ENCODE results near the gene EML6.

EML6 gene

GRCh38 chr2:54710216-54710615 is 13.2 kb upstream of the EML6 start:
- TF ChIP-seq POLR2AphosphoS5 (IDR thresholded peaks at IDR 0.05; ENCODE audit: low read depth, low read length) (no peak), SIN3A (IDR thresholded peaks at IDR 0.05; ENCODE audit: borderline replicate concordance, insufficient read depth, low read length) (no peak), FOXP2 (optimal IDR thresholded peaks at IDR 0.05; ENCODE audit: borderline replicate concordance, extremely low read depth, extremely low read length, insufficient read depth) (no peak), TAF1 (IDR thresholded peaks at IDR 0.05; ENCODE audit: borderline replicate concordance, insufficient read depth, low read length) (no peak), REST (IDR thresholded peaks at IDR 0.05; ENCODE audit: insufficient read depth in 1 of 2, low read depth in 2 of 2, low read length in 2 of 2) (no peak)

GRCh38 chr2:54712516-54712915 is 10.9 kb upstream of the EML6 start:
- TF ChIP-seq SIN3A (IDR thresholded peaks at IDR 0.05; ENCODE audit: borderline replicate concordance, insufficient read depth, low read length) (no peak), FOXP2 (optimal IDR thresholded peaks at IDR 0.05; ENCODE audit: borderline replicate concordance, extremely low read depth, extremely low read length, insufficient read depth) (no peak), TAF1 (IDR thresholded peaks at IDR 0.05; ENCODE audit: borderline replicate concordance, insufficient read depth, low read length) (no peak), POLR2AphosphoS5 (IDR thresholded peaks at IDR 0.05; ENCODE audit: low read depth, low read length) (no peak), REST (IDR thresholded peaks at IDR 0.05; ENCODE audit: insufficient read depth in 1 of 2, low read depth in 2 of 2, low read length in 2 of 2) (no peak)

GRCh38 chr2:54714996-54715395 is 8.5 kb upstream of the EML6 start:
- no peak for TF ChIP-seq POLR2AphosphoS5 (IDR thresholded peaks at IDR 0.05; ENCODE audit: low read depth, low read length)
- TF ChIP-seq FOXP2 (optimal IDR thresholded peaks at IDR 0.05; ENCODE audit: borderline replicate concordance, extremely low read depth, extremely low read length, insufficient read depth) = no peak
- TF ChIP-seq REST (IDR thresholded peaks at IDR 0.05; ENCODE audit: insufficient read depth in 1 of 2, low read depth in 2 of 2, low read length in 2 of 2) = no peak
- no peak for TF ChIP-seq SIN3A (IDR thresholded peaks at IDR 0.05; ENCODE audit: borderline replicate concordance, insufficient read depth, low read length)
- TF ChIP-seq TAF1 (IDR thresholded peaks at IDR 0.05; ENCODE audit: borderline replicate concordance, insufficient read depth, low read length) = no peak

- TF ChIP-seq FOXP2 (optimal IDR thresholded peaks at IDR 0.05; ENCODE audit: borderline replicate concordance, extremely low read depth, extremely low read length, insufficient read depth) = no peak
- no peak for TF ChIP-seq SIN3A (IDR thresholded peaks at IDR 0.05; ENCODE audit: borderline replicate concordance, insufficient read depth, low read length)
- no peak for TF ChIP-seq REST (IDR thresholded peaks at IDR 0.05; ENCODE audit: insufficient read depth in 1 of 2, low read depth in 2 of 2, low read length in 2 of 2)
- TF ChIP-seq POLR2AphosphoS5 (IDR thresholded peaks at IDR 0.05; ENCODE audit: low read depth, low read length) = no peak
These were observed 7.1 kb upstream of the EML6 start for GRCh38 chr2:54716375-54716774.

GRCh38 chr2:54720563-54720962 is 2.9 kb upstream of the EML6 start:
- TF ChIP-seq SIN3A (IDR thresholded peaks at IDR 0.05; ENCODE audit: borderline replicate concordance, insufficient read depth, low read length) = no peak
- TF ChIP-seq TAF1 (IDR thresholded peaks at IDR 0.05; ENCODE audit: borderline replicate concordance, insufficient read depth, low read length) = no peak
- no peak for TF ChIP-seq POLR2AphosphoS5 (IDR thresholded peaks at IDR 0.05; ENCODE audit: low read depth, low read length)
- no peak for TF ChIP-seq REST (IDR thresholded peaks at IDR 0.05; ENCODE audit: insufficient read depth in 1 of 2, low read depth in 2 of 2, low read length in 2 of 2)
- TF ChIP-seq FOXP2 (optimal IDR thresholded peaks at IDR 0.05; ENCODE audit: borderline replicate concordance, extremely low read depth, extremely low read length, insufficient read depth) = no peak
